Activated CD8-positive, alpha-beta memory T cell treated with anti-CD3 and anti-CD28 coated beads, Interleukin-2, amount 50 U/mL, for 48 hours (primary cell): ENCODE measurements around the gene PLCH2.

Experiments used
- DNase-seq: peaks from one replicate; pipeline ENCODE4 v3.0.0-alpha.2; 2020

PLCH2 gene

GRCh38 chr1:2502210-2502609 lies 26.1 kb downstream of the PLCH2 start:
- DNase-seq, result no peak

GRCh38 chr1:2502661-2503553 lies 26.8 kb downstream of the PLCH2 start:
- DNase-seq, result no peak

DNA sequence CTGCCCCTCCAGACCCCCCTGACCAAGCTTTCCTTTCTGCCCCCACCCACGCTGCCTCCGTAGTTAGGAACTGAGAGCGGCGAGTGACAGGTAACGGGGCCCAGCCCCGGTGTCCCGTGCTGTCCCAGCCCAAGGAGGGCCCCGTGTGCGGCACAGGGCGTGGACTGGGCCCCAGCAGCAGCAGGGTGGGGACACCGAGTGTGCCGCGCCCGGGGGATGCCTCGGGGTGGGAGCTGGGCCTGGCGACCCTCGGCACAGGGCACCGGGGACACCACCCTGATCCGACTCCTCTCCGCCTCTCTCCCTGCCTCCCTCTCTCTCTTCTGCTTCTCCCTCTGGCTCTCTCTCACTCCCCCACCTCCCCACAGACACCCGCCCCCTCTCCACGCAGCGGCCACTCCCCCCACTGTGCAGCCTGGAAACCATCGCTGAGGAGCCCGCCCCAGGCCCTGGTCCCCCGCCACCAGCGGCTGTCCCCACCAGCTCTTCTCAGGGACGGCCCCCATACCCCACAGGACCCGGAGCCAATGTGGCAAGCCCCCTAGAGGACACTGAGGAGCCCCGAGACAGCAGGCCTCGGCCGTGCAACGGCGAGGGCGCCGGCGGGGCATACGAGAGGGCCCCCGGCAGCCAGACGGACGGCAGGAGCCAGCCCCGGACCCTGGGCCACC lies 27.6 kb downstream of the PLCH2 start:
- no peak for DNase-seq

DNA sequence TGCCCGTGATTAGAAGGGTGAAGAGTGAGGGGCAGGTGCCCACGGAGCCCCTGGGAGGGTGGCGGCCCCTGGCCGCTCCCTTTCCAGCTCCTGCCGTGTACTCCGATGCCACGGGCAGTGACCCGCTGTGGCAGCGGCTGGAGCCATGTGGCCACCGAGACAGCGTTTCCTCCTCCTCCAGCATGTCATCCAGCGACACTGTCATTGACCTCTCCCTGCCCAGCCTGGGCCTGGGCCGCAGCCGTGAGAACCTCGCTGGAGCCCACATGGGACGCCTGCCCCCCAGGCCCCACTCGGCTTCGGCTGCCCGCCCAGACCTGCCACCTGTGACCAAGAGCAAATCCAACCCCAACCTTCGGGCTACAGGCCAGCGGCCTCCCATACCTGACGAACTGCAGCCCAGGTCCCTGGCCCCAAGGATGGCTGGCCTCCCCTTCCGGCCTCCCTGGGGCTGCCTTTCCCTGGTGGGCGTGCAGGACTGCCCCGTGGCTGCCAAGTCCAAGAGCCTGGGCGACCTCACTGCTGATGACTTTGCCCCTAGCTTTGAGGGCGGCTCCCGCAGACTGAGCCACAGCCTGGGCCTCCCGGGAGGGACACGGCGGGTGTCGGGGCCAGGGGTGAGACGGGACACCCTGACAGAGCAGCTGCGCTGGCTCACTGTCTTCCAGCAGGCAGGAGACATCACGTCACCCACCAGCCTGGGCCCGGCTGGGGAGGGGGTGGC lies 28.3 kb downstream of the PLCH2 start:
- DNase-seq, result no peak

DNA sequence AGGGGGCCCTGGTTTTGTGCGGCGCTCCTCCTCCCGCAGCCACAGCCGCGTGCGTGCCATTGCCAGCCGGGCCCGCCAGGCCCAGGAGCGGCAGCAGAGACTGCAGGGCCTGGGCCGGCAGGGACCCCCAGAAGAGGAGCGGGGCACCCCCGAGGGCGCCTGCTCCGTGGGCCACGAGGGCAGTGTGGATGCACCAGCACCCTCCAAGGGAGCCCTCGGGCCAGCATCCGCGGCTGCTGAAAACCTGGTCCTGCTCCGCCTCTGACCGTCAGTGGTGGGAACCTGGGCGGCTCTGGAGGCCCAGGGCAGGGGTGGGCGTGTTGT lies 28.8 kb downstream of the PLCH2 start:
- DNase-seq, result no peak

DNA sequence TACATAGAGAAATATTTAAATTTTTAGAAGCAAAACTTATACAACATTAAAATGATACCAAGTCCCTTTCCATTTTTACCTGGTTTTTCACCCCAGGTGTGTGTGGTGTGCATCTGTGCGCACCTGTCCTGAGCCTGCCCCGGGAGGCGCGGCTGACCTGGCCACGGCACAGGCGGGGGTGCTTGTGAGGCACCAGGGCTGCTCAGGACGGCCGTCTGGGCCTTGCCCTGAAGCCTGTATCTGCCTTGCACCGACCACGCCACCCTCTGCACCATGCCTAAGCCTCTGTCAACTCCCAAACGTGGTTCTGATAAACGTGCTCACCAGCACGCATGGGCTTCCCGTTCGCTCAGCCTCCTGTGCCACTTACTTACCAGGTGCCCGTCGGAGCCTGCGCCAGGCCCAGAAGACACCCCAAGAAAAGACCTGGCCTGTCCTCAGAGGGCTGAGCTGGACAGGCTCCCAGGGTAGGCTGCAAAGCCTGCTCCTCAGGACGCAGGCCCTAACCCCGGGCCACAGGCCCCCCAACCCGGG lies 29.4 kb downstream of the PLCH2 start:
- no peak for DNase-seq

- no peak for DNase-seq
Measured at GRCh38 chr1:2506007-2506860, 30.1 kb downstream of the PLCH2 start.

- no peak for DNase-seq
Measured at GRCh38 chr1:2506901-2507565, 30.9 kb downstream of the PLCH2 start.

DNA sequence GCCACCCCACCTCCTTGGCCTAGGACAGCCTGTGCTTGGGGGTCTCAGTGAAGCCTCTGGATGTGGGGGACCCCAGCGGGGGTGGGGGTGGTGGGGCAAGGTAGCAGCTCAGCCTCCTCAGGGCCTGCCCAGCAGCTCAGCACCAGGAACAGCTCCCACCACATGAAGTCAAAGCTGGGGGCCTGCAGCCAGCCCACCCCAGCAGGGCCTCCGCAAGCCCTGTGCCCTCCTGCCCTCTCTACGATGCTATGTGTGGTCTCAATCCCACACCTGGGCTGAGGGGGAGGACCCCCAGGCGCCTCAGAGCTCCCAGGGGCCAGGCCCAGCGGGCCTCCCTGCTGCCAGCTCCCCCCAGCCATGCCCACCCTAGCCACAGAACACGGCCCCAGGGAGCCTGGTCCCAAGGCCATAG lies 31.7 kb downstream of the PLCH2 start:
- DNase-seq, result no peak

DNA sequence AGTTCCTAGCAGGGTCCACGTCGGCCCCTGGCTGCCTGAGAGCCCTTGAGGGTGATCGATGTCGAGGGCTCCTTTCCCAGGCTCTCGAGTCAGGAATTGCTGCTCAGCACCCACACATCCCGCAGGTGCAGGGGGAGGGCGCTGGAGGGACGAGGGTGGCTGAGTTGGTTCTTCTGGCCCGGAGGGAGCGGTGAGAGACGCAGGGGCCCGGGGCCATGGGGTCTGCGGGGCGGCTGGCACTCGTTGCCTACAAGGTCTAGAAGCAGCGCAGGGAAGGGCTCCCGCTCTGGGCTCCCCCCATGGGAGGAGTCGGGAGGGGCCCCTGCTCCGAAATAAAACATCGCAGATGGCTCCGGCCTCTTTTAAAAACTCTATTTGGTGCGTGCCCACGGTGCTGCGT lies 32.1 kb downstream of the PLCH2 start:
- no peak for DNase-seq

DNA sequence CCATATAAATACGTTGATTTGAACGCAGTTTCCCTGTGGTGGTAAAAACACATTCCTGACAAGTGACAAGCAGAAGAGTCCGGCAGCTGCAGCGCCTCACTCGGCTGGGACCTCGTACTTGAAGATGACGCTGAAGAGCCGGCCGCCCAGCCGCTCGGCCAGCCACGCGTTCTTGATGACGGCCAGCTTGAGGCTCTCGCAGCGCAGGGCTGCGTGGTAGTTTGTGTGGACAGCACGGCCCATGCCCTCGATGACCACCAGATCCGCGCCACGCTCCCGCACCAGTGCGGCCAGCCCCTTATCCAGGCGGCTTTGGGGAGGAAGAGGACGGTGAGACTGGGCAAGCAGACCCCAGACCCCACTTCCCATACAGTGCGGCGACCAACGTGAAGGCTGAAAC lies 32.7 kb downstream of the PLCH2 start:
- no peak for DNase-seq

GRCh38 chr1:2509589-2509988 lies 33.5 kb downstream of the PLCH2 start:
- no peak for DNase-seq

DNA sequence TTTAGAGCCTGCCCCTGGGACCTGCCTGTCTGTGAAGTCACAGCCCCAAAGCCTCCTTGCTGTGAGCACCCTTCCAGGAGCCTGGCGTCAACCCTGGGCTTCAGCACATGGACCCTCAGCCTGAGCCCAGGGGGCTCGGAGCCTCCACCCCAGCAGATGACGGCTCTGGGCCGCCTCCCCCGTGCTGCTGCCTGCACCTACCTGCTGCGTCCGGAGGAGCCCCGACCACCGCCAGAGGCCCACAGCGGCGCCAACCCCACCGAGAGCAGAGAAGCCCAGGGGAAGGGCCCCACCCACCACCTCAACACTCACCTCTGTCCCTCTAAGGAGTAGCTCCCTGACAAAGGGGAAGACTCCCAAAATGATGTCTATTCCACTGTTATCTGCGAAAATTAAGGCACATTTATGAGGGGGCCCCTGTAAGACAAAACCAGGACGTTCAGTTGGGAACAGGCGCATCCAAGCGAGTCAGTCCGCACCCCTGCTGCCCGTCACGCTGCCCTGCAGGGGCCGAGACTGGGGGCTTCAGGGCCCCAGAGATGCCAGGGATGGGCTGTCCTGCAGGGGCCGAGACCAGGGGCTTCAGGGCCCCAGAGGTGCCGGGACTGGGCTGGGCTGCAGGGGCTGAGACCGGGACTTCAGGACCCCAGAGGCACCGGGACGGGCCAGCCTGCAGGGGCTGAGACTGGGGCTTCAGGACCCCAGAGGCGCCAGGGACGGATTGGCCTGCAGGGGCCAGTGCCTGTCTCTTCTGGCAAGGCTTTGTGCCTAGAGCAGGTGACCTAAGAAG lies 34.5 kb downstream of the PLCH2 start:
- no peak for DNase-seq

- DNase-seq, result no peak
Measured at GRCh38 chr1:2512862-2513421, 36.9 kb downstream of the PLCH2 start.

DNA sequence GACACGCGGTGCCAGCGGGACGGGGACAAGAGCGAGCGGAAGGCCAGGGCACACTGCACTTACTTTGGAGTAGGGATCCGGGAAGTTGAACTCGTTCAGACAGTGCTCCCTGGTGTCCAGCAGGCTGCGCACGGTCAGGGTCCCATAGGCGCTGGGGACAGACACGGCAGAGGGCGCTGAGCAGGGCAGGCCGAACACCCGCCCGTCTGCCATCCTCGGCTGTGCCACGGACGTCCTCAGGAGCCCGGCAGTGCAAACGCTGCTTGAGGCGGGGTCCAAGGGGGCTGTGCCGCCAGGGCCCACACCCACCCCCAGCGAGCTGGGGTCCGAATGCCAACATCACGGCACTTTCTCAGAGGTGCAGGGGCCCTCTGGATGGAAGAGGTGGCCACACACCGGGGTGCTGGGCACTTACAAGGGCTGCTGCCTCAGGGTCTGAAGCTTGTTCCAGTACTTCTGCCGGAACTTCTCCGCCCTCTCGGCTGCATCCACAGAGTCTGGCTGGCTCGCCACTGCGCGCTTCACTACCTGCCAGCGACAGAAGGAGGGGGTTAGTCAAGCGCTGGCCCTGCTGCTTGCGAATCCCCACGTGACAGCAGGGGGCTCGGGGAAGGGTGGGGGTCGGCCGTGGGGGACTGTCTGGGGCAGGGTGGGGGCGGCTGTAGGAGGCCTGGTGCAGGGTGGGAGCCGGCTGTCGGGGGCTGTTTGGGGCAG lies 38.0 kb downstream of the PLCH2 start:
- DNase-seq, result no peak

- DNase-seq, result no peak
Measured at GRCh38 chr1:2514863-2515762, 39.0 kb downstream of the PLCH2 start.

GRCh38 chr1:2515763-2516080 lies 39.6 kb downstream of the PLCH2 start:
- no peak for DNase-seq

DNA sequence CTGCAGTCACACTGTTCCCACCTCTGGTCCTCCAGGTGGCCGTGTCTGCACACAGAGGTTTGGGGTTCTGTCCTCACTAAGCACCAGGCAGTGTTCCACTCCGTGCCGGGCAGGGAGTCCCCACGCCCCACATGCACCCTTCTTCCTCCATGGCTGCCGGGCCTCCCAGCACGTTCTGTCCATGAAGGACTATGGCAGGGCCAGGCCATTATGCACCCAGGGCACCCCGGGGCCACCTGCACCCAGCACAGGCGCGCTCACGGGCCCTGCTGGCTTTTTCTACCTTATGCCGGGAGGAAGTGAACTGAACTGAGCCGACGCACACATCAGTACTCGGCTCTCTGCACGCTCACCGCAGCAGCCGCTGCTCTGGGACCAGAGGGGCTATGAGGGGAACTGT lies 40.0 kb downstream of the PLCH2 start:
- no peak for DNase-seq

DNA sequence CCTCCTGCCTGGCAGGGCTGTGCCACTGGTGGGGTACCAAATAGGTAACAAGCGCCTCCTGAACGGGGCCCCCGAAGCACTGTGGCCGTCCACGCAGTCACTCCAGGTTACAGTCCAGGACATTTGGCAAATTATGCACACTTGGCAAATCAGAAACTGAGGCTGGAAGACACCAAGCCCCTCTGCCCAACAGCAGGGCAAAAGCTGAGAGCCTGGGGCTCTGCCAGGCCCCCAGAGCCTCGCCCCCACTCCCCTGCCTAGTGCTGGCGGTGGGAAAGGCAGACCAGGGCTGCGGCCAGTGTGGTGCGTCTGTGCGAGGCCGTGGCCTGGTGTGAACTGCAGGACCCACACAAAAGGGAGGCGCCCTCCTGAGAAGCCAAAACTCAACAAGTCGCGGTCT lies 40.9 kb downstream of the PLCH2 start:
- no peak for DNase-seq
